B cell (primary cell): ENCODE measurements around the gene ADAMTS2.

ENCODE experiments used
- EZH2 ChIP-seq: IDR thresholded peaks from 2 replicates; pipeline ENCODE4 v1.6.1; 2012; ENCODE audit warnings: borderline replicate concordance, low read depth, mild to moderate bottlenecking, moderate library complexity, low read length; ENCODE audit not compliant: insufficient read depth, poor library complexity, severe bottlenecking
- TF ChIP-seq, protein P1 (sequence below): fragments of 200-600 bp; IDR thresholded peaks from one replicate; pipeline ENCODE4 v1.8.0; 2022; ENCODE audit warnings: antibody characterized with exemption, mild to moderate bottlenecking

- TF ChIP-seq, protein P1, sequence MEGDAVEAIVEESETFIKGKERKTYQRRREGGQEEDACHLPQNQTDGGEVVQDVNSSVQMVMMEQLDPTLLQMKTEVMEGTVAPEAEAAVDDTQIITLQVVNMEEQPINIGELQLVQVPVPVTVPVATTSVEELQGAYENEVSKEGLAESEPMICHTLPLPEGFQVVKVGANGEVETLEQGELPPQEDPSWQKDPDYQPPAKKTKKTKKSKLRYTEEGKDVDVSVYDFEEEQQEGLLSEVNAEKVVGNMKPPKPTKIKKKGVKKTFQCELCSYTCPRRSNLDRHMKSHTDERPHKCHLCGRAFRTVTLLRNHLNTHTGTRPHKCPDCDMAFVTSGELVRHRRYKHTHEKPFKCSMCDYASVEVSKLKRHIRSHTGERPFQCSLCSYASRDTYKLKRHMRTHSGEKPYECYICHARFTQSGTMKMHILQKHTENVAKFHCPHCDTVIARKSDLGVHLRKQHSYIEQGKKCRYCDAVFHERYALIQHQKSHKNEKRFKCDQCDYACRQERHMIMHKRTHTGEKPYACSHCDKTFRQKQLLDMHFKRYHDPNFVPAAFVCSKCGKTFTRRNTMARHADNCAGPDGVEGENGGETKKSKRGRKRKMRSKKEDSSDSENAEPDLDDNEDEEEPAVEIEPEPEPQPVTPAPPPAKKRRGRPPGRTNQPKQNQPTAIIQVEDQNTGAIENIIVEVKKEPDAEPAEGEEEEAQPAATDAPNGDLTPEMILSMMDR: no peak
- TF ChIP-seq EZH2: no peak
Observed at GRCh38 chr5:179125789-179126505, 219.3 kb downstream of the ADAMTS2 start.
